CD4-positive, alpha-beta T cell treated with Interleukin-15 for 4 hours (primary cell): ENCODE data around the gene GPHA2.

ENCODE experiments used
- DNase-seq: peaks from one replicate; pipeline ENCODE4 v3.0.0-alpha.2; 2020; ENCODE audit warnings: low spot score

The GPHA2 gene

DNA sequence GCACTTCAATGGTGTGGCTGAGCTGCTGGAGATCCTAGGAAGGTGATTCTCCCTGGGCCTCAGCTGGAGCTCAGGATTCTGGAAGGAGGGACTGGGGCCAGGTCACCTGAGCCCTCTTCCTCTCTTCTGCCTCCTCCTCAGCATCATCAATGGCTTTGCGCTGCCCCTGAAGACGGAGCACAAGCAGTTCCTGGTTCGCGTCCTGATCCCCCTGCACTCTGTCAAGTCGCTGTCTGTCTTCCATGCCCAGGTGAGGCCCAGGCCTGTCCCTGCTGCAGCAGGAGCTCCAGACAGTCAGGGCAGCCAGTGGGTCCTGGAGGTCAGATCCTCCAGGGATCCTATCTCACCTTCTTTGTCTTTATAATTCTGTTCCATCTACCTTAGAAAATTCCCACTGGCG, 5.4 kb downstream of the GPHA2 start:
- DNase-seq, result no peak

GRCh38 chr11:64929625-64930024, 6.1 kb downstream of the GPHA2 start:
- no peak for DNase-seq

DNA sequence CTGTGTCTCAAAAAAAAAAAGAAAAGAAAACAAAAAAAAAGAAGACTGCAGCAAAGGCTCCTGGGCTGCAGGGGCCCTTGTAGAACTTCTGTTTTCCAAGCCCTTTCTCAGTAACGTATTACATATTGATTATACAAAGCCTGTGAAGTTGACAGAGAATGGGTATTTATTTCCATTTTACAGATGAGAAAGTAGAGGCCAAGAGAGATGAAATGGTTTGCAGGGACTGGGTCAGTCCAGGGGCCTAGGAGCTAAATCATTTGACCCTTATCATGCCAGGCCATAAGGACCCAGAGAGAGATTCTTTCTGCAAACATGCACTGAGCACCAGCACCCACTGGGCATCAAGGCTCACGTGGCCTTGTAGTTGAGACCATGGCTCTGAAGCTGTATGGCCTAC, 6.7 kb downstream of the GPHA2 start:
- no peak for DNase-seq

DNA sequence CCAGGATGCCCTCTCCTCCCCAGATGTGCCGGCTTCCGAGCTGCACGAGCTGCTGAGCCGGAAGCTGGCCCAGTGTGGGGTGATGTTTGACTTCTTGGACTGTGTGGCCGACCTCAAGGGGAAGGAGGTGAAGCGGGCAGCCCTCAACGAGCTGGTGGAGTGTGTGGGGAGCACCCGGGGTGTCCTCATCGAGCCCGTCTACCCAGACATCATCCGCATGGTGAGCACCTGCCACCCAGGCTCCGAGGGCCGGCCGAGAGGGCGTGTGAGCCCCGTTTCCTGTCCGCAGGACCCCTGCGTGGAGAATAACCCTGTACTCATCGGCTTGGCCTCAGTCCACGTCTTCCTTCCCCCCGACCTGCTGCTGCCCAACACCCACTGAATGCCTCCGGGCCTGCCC, 9.0 kb downstream of the GPHA2 start:
- DNase-seq, result no peak

- no peak for DNase-seq
Observed at GRCh38 chr11:64925536-64926436, 9.9 kb downstream of the GPHA2 start.

DNA sequence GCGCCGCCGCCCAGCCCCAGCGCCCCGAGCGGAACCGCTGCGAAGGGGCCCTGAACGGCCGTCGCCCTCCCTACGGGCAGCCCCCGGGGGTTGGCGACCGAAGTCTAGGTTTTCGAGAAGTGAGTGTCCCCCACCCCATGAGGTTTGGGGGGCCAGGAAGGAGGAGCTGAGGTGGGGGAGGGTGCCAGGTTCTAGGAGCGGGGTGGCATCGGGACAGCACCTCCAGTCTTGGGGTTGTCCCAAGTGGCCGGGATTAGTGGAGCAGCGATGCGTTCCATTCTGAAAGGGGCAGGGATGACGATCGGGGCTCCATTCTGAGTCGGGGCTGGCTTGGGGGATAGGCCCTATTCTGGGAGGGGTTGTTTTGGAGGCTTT, 10.8 kb downstream of the GPHA2 start:
- DNase-seq, result no peak

DNA sequence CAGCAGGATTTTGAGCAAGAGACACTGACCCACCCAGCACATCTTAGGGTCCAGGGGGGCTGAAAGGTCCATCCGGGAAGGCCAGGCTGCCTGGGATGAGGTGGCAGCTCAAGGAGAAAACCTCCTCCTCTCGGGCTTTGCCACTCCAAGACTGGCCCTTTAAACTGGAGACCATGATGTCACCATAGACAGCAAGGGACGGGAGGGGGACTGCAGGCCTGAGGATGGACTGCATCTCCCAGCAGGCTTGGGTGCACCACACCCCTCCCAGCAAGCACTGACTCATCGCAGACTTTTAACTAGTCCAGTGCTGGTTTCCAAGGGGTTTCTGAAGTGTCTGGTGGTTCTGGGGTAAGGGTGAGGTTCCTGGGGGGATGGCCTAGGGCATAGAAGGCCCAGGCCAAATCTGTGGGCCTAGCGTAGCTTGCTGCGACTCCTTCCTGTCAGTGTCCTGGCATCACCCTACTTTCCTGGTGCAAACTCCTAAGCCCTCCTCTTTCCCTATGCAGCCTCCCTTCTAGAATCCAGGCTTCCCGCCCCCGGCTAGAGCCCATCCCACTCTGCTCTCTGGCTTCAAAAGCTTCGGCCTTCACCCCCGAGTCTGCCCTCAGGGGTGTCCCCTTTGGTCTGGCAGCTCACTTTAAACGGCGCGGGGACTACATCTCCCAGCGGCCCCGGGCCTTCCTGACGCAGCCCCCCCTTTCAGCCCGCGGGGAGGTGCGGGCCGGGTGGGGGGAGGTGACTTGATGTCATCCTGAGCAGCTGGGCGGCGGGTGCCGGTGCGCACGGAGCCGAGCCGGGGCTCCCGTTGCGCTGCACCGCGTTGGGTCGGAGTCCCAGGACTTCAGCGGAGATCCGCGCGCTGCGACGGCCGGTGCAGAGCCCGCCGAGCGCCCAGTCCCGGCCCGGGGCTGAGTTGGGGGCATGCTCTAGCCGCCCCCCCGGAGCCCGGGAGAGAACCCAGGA, 11.5 kb downstream of the GPHA2 start, which contains the start of gene PPP2R5B:
TSS of gene PPP2R5B (plus strand) at position 746 of the 966 bp plus-strand sequence. CDS start 1,046 bp downstream, outside the sequence.
- peak; percentile 91 for DNase-seq

DNA sequence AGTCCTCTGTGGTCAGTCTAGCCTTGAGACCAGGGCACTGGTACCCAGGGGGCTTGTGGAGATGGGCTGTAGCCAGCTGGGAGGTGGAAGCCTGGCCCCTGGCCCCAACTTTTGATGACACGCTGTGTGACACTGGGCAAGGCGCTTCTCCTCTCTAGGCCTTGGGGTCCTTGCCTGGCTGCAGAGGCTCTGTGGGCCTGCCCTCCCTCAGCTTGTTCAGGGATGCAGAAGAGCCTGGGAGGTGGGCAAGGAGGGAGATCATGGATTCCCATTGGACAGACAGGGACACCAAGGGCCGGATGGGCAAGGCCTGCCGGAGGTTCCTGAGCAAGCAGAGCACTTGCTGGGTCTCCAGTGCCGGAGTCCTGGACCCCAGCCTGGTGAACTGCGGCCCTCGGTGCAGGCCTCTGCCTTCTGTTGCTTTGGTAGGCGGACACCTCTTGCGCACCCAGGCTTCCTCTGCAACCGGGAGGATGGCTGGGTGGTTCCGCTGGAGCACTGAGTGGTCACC, 12.5 kb downstream of the GPHA2 start:
- no peak for DNase-seq

GRCh38 chr11:64921384-64921783, 14.3 kb downstream of the GPHA2 start:
- DNase-seq, result no peak

- no peak for DNase-seq
Observed at GRCh38 chr11:64920124-64920523, 15.6 kb downstream of the GPHA2 start.

- DNase-seq, result no peak
Observed at GRCh38 chr11:64919627-64920026, 16.1 kb downstream of the GPHA2 start.

GRCh38 chr11:64918017-64918416, 17.7 kb downstream of the GPHA2 start:
- DNase-seq, result no peak

- no peak for DNase-seq
Observed at GRCh38 chr11:64917663-64917995, 18.1 kb downstream of the GPHA2 start.

- DNase-seq, result peak; percentile 99
Observed at GRCh38 chr11:64916775-64917662, 18.7 kb downstream of the GPHA2 start, which contains the start of gene ATG2A. TSS of gene ATG2A (minus strand) at chr11:64917209. CDS start at chr11:64917135, 74 bp downstream.

GRCh38 chr11:64916040-64916774, 19.5 kb downstream of the GPHA2 start:
- DNase-seq, result peak; percentile 39

- DNase-seq, result no peak
Observed at GRCh38 chr11:64915376-64915887, 20.3 kb downstream of the GPHA2 start.

GRCh38 chr11:64914123-64914522, 21.6 kb downstream of the GPHA2 start:
- no peak for DNase-seq

GRCh38 chr11:64913171-64913727, 22.4 kb downstream of the GPHA2 start:
- no peak for DNase-seq

- no peak for DNase-seq
Observed at GRCh38 chr11:64911689-64912088, 24.0 kb downstream of the GPHA2 start.

GRCh38 chr11:64911142-64911541, 24.6 kb downstream of the GPHA2 start:
- DNase-seq, result no peak
